HepG2 (cell line): ENCODE results near the gene CIAO3. TPM values are rescaled to one million over a fixed set of nuclear protein-coding genes. Genes with fewer than 3 reads are reported as not detected.

ENCODE experiments used
- ATAC-seq: fragments of 200-7000 bp; cut with Tn5 transposase; 3 replicates; pipeline ENCODE4 v1.9.1; 2020; ENCODE audit warnings: mild to moderate bottlenecking, moderate library complexity
- BruUV-seq: library from RNA; stranded (reverse); fragments of 400-500 nt; replicated peaks from 2 replicates; lab custom pipeline; 2021; lab: Mats Ljungman, UMichigan
- CTCF ChIA-PET: fragments of 300-600 bp; formaldehyde crosslinking; extraction: SDS; loops from one replicate; lab custom pipeline; 2021; ENCODE audit warnings: low total read pairs, inconsistent platforms, low intra/inter-chr PET ratio; lab: Yijun Ruan, JAX
- POLR2A ChIA-PET: fragments of 350-600 bp; sonication (Branson Sonifier 250); formaldehyde crosslinking; loops from one replicate; lab custom pipeline; 2020; ENCODE audit warnings: antibody characterized with exemption, inconsistent platforms; lab: Yijun Ruan, JAX
- DNase-seq: peaks from one replicate; pipeline ENCODE4 v3.0.0-alpha.2; 2015; ENCODE audit warnings: low spot score
- FAIRE-seq: peaks from 3 replicates; lab custom pipeline; 2011; peaks lifted over from hg19 to GRCh38; lab: Jason Lieb, UNC
- H2AFZ ChIP-seq: one replicate; pipeline ENCODE4 v1.6.1; 2011; ENCODE audit warnings: low read length, inconsistent platforms
- H3K27ac ChIP-seq: fragments of 300-600 bp; 3 replicates; pipeline ENCODE4 v1.8.0; 2011; ENCODE audit warnings: mixed run types, mild to moderate bottlenecking, mixed read lengths, low read length, inconsistent platforms; ENCODE audit not compliant: insufficient read depth; ENCODE audit errors: extremely low read length
- H3K27me3 ChIP-seq, 2 experiments: fragments of 200-600 bp in 1 of 2; 2 replicates in 1 of 2; 3 replicates in 1 of 2; pipeline versions ENCODE4 v1.6.0 to v1.8.0; 2011; ENCODE audit warnings: low read length in 2 of 2, mild to moderate bottlenecking in 2 of 2, moderate library complexity in 2 of 2, inconsistent platforms in 1 of 2; ENCODE audit not compliant: insufficient read depth in 2 of 2, control insufficient read depth in 1 of 2
- H3K36me3 ChIP-seq, 2 experiments: fragments of 200-600 bp in 1 of 2; replicated peaks in 1 of 2; 2 replicates in 1 of 2; 3 replicates in 1 of 2; pipeline versions ENCODE4 v1.5.1 to v1.8.0; 2011; ENCODE audit warnings: low read length in 2 of 2, inconsistent platforms in 1 of 2; ENCODE audit not compliant: insufficient read depth in 2 of 2, control insufficient read depth in 1 of 2
- H3K4me1 ChIP-seq: 2 replicates; pipeline ENCODE4 v1.5.1; 2012; ENCODE audit warnings: low read length, inconsistent platforms; ENCODE audit not compliant: insufficient read depth
- H3K4me2 ChIP-seq: 2 replicates; pipeline ENCODE4 v1.6.0; 2011; ENCODE audit warnings: low read depth, low read length, inconsistent platforms
- H3K4me3 ChIP-seq, 3 experiments: fragments of 200-600 bp in 1 of 3; sonication (generic), shearing (Covaris generic) in 1 of 3; replicated peaks in 1 of 3; 2 replicates each; pipeline ENCODE4 v1.5.1; 2011 to 2016; ENCODE audit warnings: low read length in 3 of 3, inconsistent platforms in 2 of 3, low read depth in 2 of 3, mild to moderate bottlenecking in 2 of 3, control low read depth in 1 of 3, mixed read lengths in 1 of 3; ENCODE audit not compliant: insufficient read depth in 1 of 3
- H3K79me2 ChIP-seq: one replicate; pipeline ENCODE4 v1.6.1; 2011; ENCODE audit warnings: low read length, inconsistent platforms; ENCODE audit not compliant: insufficient read depth
- H3K9ac ChIP-seq: 2 replicates; pipeline ENCODE4 v1.6.0; 2011; ENCODE audit warnings: mild to moderate bottlenecking, low read depth, low read length, inconsistent platforms; ENCODE audit not compliant: insufficient read depth
- H3K9me3 ChIP-seq: 2 replicates; pipeline ENCODE4 v1.5.1; 2012; ENCODE audit warnings: mild to moderate bottlenecking, low read length
- H4K20me1 ChIP-seq: 2 replicates; pipeline ENCODE4 v1.6.0; 2011; ENCODE audit warnings: inconsistent platforms, mild to moderate bottlenecking, low read length, moderate library complexity; ENCODE audit not compliant: insufficient read depth
- BCL6 ChIP-seq: IDR thresholded peaks from 2 replicates; pipeline ENCODE4 v1.6.1; 2016; ENCODE audit warnings: missing genetic modification reagents, missing compliant biosample characterization
- CSRNP1 ChIP-seq: sonication (generic); formaldehyde crosslinking; IDR thresholded peaks from 2 replicates; pipeline ENCODE4 v1.8.1; 2023; ENCODE audit warnings: mild to moderate bottlenecking, missing genetic modification reagents
- HNRNPLL ChIP-seq: fragments of 200-400 bp; formaldehyde crosslinking; IDR thresholded peaks from 2 replicates; pipeline ENCODE4 v1.6.1; 2017; ENCODE audit warnings: mild to moderate bottlenecking, low read depth, low read length; ENCODE audit not compliant: poor library complexity, severe bottlenecking
- KAT7 ChIP-seq: IDR thresholded peaks from 2 replicates; pipeline ENCODE4 v1.6.1; 2018; ENCODE audit warnings: borderline replicate concordance, missing compliant biosample characterization
- SMAD1 ChIP-seq: sonication (generic); formaldehyde crosslinking; IDR thresholded peaks from 2 replicates; pipeline ENCODE4 v1.4.0; 2020; ENCODE audit warnings: missing genetic modification reagents, low read depth, mild to moderate bottlenecking, borderline replicate concordance
- UBTF ChIP-seq: sonication (generic); formaldehyde crosslinking; IDR thresholded peaks from 2 replicates; pipeline ENCODE4 v1.4.0; 2020; ENCODE audit warnings: mild to moderate bottlenecking, missing genetic modification reagents
- ZNF629 ChIP-seq: sonication (generic); formaldehyde crosslinking; conservative IDR thresholded peaks from 2 replicates; pipeline ENCODE4 v1.5.0; 2020; ENCODE audit warnings: missing genetic modification reagents
- WGBS: methylation state at CpG from one replicate; pipeline ENCODE4 v1.1.6; 2017; ENCODE audit warnings: low lambda C conversion rate; 5-methylcytosine and 5-hydroxymethylcytosine counted together
- in situ Hi-C: cut with HindIII; loops from 2 replicates; pipeline ENCODE4 v1.10.0; 2017; ENCODE audit warnings: low pct_unique_long_range_greater_than_20kb; ENCODE audit not compliant: extremely low pct_ligation_motif_present
- intact Hi-C: fragments of 100-400 bp; cut with micrococcal nuclease; formaldehyde crosslinking; loops from one replicate; pipeline ENCODE4 v1.10.0; 2022; ENCODE audit not compliant: unreplicated experiment
- polyA plus RNA-seq, 8 experiments: library from polyadenylated mRNA; depleted of rRNA in 3 of 8; stranded (reverse) in 7 of 8; unstranded in 1 of 8; fragments of >200 nt; fragmentation: Illumina TruSeq in 4 of 8; extraction: Trizol in 4 of 8; gene quantifications; 2 replicates each; pipeline versions ENCODE4 v1.2.1 to v1.2.3, GENCODE V29; 2011 to 2016; ENCODE audit warnings: low read depth in 4 of 8, missing spikeins in 1 of 8, mixed read lengths in 1 of 8; ENCODE audit not compliant: insufficient read depth in 1 of 8
- total RNA-seq, 5 experiments: library from RNA; depleted of rRNA; stranded (reverse); fragments of >200 nt; fragmentation: Illumina TruSeq; extraction: Trizol; gene quantifications; 2 replicates each; pipeline ENCODE4 v1.2.3, GENCODE V29; 2016; ENCODE audit warnings: low read depth in 1 of 5
- TF ChIP-seq, protein P1 (sequence below): sonication (generic); formaldehyde crosslinking; IDR thresholded peaks from 2 replicates; pipeline ENCODE4; 2020; ENCODE audit warnings: missing genetic modification reagents, mild to moderate bottlenecking, borderline replicate concordance
- TF ChIP-seq, protein P2 (sequence below): sonication (generic); formaldehyde crosslinking; IDR thresholded peaks from 2 replicates; pipeline ENCODE4 v1.5.0; 2020; ENCODE audit warnings: missing genetic modification reagents, mild to moderate bottlenecking, borderline replicate concordance

The CIAO3 gene
- total and polyA plus RNA-seq, 2 of the 13 experiments (the other 11 are each of a cell fraction or from before 2014, with no cell fraction given), result 21.7 to 25.0 TPM

- TF ChIP-seq CSRNP1 (0 out of 2 replicates have a peak, but pooled peaks have one; percentile 41), BCL6 (CRISPR knock-in tag) (no peak), KAT7 (CRISPR knock-in tag) (no peak), UBTF (CRISPR knock-in tag) (0 out of 2 replicates have a peak, but pooled peaks have one; percentile 46)
Measured at GRCh38 chr16:787321-787966, 46.6 kb upstream of the CIAO3 start (continued).

DNA sequence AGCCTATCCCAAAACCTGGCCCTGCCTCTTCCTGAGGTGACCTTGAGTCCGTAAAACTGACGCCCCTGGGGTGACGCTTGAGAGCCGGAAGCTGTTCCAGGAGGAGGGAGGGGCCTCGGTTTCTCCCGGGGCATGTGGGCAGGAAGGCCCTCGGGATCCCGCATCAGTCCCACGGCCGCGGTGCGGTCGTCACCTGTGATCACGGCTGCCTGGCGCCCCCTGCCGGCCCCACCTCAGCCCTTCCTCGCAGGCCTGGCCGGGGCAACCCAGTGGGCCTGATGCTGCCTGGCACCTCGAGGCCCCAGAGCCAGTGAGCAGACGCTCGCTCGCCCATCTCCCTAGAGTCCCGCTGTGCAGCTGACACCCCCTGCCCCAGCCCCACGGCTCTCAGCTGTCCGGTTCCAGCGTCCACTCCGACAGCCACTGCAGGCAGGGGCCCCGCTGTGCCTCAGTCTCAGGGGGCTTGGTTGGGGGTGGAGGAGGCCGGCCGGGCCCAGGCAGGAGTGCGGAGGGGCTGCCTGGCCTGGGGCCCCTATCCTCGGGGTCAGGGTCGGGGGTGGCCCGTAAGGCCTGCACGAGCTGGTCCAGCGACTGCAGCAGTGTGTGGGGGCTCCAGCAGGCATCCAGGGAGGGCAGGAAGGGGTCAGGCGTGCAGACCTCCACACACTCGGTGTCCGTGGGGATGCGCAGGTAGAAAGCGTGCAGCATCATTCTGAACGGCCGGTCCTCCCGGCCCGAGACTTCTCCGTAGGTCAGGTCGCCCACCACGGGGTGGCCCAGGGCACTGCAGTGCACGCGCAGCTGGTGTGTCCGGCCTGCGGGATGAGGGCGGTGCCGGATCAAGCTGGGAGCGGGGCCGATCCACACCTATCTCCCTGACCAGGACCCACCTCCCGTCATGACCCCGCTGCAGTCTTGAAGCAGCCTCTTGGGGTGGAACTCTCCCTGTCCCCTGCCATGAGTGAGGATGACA lies 45.1 kb upstream of the CIAO3 start:
- Histone ChIP-seq H3K4me1 (peaks cover 15% of the 10 kb centered on the region), H3K27ac (no peak overlapping the region), H3K36me3 (peaks cover under 1 to 10% of the 10 kb centered on the region in 2 experiments; a peak in 2 of 5 replicates), H4K20me1 (no peaks in the 10 kb centered on the region), H3K9ac (no peak overlapping the region), H3K79me2 (peaks cover 3% of the 10 kb centered on the region), H2AFZ (no peak overlapping the region), H3K4me3 (no peak overlapping the region), H3K4me2 (no peak overlapping the region), H3K27me3 (peaks cover 9 to 24% of the 10 kb centered on the region in 2 experiments; a peak in 4 of 5 replicates), H3K9me3 (no peaks in the 10 kb centered on the region)
- ChIA-PET CTCF (interaction anchor here (1.2 to 2.2 kb wide), 3 partner anchors 40 to 75 kb away, joined by 4 to 16 read pairs (median 13); no protein-coding TSS in a partner anchor), POLR2A (interaction anchor here (2.0 kb wide), 1 partner anchor 73 kb away, joined by 5 read pairs; no protein-coding TSS in a partner anchor)
- FAIRE-seq (no peak), ATAC-seq (peak; percentile 48), DNase-seq (peak; percentile 31)
- no TSS peak for BruUV-seq
- in situ Hi-C loops (loop anchor here (5.0 kb wide), 2 partner anchors 44 to 74 kb away; partner anchors contain the start of gene CIAO3), intact Hi-C loops (loop anchor here (1.0 kb wide), 1 partner anchor 40 kb away; no protein-coding TSS in a partner anchor)
- WGBS, result 93% methylated on average over 8 of the region's 58 CpGs
- TF ChIP-seq, protein P1, sequence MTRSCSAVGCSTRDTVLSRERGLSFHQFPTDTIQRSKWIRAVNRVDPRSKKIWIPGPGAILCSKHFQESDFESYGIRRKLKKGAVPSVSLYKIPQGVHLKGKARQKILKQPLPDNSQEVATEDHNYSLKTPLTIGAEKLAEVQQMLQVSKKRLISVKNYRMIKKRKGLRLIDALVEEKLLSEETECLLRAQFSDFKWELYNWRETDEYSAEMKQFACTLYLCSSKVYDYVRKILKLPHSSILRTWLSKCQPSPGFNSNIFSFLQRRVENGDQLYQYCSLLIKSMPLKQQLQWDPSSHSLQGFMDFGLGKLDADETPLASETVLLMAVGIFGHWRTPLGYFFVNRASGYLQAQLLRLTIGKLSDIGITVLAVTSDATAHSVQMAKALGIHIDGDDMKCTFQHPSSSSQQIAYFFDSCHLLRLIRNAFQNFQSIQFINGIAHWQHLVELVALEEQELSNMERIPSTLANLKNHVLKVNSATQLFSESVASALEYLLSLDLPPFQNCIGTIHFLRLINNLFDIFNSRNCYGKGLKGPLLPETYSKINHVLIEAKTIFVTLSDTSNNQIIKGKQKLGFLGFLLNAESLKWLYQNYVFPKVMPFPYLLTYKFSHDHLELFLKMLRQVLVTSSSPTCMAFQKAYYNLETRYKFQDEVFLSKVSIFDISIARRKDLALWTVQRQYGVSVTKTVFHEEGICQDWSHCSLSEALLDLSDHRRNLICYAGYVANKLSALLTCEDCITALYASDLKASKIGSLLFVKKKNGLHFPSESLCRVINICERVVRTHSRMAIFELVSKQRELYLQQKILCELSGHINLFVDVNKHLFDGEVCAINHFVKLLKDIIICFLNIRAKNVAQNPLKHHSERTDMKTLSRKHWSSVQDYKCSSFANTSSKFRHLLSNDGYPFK (CRISPR knock-in tag), result peak; percentile 73; the same call in 1 of the 2 replicates
- no peak for TF ChIP-seq ZNF629 (CRISPR knock-in tag)
- TF ChIP-seq, protein P2, sequence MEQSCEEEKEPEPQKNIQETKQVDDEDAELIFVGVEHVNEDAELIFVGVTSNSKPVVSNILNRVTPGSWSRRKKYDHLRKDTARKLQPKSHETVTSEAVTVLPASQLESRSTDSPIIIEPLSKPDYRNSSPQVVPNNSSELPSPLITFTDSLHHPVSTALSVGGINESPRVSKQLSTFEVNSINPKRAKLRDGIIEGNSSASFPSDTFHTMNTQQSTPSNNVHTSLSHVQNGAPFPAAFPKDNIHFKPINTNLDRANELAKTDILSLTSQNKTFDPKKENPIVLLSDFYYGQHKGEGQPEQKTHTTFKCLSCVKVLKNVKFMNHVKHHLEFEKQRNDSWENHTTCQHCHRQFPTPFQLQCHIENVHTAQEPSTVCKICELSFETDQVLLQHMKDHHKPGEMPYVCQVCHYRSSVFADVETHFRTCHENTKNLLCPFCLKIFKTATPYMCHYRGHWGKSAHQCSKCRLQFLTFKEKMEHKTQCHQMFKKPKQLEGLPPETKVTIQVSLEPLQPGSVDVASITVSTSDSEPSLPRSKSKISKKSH (CRISPR knock-in tag), result no peak
- no peak for TF ChIP-seq SMAD1 (CRISPR knock-in tag)
- TF ChIP-seq HNRNPLL, result peak; percentile 26
